Stimulated activated CD4-positive, alpha-beta T cell treated with anti-CD3 and anti-CD28 coated beads, Interleukin-15, amount 100 ng/mL, for 24 hours (primary cell): ENCODE data around the gene TMEM203.

Experiments
- DNase-seq: peaks from one replicate; pipeline ENCODE4 v3.0.0-alpha.2; 2020

TMEM203 gene

GRCh38 chr9:137163365-137163715, 42.1 kb downstream of the TMEM203 start:
- DNase-seq = no peak

- no peak for DNase-seq
Measured at GRCh38 chr9:137162505-137163364, 42.7 kb downstream of the TMEM203 start.

- no peak for DNase-seq
Measured at GRCh38 chr9:137161558-137162486, 43.6 kb downstream of the TMEM203 start.

- no peak for DNase-seq
Measured at GRCh38 chr9:137160716-137161557, 44.5 kb downstream of the TMEM203 start.

GRCh38 chr9:137160054-137160425, 45.4 kb downstream of the TMEM203 start:
- no peak for DNase-seq

- no peak for DNase-seq
Measured at GRCh38 chr9:137159105-137160053, 46.1 kb downstream of the TMEM203 start.

- DNase-seq = no peak
Measured at GRCh38 chr9:137158625-137159024, 46.8 kb downstream of the TMEM203 start.

GRCh38 chr9:137157618-137158415, 47.6 kb downstream of the TMEM203 start:
- DNase-seq = no peak

GRCh38 chr9:137156567-137157375, 48.7 kb downstream of the TMEM203 start:
- peak; percentile 72 for DNase-seq
